Stimulated activated CD8-positive, alpha-beta memory T cell treated with anti-CD3 and anti-CD28 coated beads, Interleukin-15, amount 100 ng/mL, for 24 hours (primary cell): ENCODE results near the gene MAP3K7.

Experiments
- DNase-seq: peaks from one replicate; pipeline ENCODE4 v3.0.0-alpha.2; 2020; ENCODE audit warnings: low read depth

Gene MAP3K7

DNA sequence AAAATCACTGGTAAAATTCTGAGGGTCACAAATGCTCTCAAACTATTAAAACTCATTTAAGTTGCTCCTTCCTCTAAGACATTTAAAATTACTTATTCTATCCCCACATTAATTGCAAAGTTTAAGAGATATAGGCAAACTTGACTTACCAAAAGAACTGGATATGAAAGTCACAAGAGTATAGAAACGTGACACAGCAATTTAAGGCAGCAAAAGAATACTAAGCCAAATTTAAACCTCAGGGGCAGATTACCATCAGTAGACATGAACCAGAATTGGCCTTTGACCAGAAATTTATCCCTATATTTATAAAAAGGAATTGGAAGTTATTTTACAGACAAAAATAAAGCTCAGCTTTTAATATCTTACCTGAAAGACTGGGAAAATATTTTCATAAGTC is 56.0 kb downstream of the MAP3K7 start:
- no peak for DNase-seq

DNA sequence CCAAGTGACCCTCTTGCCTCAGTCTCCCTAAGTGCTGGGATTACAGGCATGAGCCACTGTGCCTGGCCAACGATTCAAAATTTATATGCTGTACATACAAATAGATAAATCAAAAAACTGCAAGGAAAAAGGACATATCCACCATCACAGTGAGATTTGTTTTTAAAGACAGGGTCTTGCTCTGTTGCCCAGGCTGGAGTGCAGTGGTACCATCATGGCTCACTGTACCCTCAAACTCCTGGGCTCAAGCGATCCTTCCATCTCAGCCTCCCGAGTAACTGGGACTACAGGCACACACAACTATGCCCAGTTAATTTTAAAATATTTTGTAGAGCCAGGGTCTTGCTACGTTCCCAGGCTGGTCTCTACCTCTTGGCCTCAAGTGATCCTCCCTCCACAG is 61.5 kb downstream of the MAP3K7 start:
- DNase-seq, result no peak

DNA sequence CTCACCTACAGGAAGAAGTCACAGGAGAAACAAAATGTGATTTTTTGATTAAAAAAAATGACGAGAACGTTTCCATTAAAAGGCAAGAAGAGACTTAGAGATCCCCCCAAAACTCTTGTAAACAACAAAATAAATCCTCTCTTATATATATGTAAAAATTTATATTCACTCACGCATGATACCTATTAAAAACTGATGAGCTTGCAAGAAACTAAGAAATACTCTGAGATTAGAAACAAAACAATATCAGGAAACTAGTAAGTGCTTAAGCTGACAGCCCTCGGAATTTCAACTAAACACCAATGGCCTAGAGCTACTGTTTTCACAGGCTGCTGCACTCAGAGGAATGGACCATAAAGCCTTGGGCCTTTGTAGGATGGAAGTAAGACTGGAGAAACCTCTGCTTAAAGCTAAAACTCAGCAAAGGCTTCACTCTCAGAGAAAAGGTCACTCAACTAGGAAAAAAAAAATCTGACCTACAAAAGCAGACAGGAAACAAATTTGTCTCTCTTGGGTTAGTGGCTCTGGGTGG is 63.0 kb downstream of the MAP3K7 start:
- no peak for DNase-seq

DNA sequence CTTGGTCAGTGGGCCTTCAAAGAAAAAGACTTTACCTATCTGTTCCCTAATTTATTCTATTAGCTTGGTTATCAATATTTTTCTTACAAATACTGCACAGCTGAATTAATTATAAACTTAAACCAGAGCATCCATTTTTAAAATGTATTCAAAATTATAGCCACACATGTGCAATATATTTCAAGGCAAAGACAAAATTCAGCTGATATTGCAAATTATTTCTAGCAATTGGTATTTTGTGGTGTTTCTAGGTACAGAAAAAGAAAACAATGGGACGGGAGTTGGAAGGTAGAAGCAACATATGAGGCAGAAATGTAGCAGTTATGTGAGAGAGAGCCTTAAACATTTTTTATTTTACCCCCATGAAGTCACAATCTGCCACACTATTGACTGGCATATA is 64.9 kb downstream of the MAP3K7 start:
- DNase-seq, result no peak

DNA sequence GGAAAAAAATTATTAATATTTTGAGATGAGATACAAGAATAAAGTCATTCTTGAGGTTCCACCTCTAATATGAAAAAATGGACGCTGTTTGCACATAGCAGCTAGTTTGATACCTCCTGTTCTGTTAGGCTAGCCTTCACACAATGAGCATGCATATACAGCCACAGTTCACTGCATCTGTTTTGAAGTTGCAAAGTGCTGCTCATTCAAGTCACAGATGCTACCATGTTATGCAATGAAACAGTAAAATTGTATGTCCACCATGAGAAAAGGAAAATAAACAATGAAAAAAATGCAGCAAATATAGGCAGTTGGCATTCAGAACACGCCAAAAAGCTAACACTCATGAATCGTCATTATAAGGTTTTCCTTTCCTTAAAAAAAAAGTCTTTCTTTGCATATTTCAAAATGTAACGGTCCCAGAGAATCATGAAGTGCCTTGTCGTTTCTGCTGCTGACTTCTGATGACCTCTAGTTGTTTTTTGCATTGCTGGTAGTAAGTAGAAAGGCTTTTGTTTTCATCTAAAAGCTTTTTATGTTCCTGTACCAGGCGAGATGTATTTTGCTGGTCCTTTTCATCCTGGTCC is 70.7 kb downstream of the MAP3K7 start:
- DNase-seq, result no peak

DNA sequence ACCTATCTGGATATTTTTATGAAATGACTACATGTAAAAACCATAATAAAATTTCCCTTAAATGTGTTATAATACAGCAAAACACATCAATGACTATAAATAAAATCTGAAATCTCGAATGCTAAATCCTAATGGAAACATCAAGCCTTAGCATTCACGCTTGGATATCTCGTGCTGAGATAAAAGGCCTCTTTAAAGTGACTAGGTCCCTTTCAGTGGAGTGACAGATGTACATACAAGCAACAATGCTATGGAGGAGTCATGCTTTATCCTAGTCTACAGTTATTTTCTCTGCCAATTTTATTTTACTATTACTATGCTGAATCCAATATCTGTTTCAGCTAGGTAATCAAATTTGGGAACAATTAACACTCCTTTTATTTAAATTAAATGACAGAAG is 72.4 kb downstream of the MAP3K7 start:
- no peak for DNase-seq

DNA sequence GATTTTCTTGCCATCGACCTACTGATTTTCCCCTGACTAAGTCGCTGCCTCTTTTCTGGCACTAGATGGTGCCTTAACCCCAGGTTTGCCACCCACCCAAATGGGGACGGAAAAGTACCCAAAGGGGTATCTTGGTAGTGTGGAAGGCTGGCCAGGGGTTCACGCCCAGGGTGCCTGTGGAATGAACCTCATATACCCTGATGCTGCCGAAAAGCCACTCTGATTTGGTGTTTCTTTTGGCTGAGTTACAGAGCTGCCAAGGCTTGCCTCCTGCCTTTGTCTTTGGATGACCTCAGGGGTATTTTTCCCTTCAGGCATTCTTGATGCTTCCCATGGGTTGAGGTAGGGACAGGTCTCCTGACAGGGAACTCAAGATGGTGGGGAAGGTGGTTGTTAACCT is 78.1 kb downstream of the MAP3K7 start:
- no peak for DNase-seq

DNA sequence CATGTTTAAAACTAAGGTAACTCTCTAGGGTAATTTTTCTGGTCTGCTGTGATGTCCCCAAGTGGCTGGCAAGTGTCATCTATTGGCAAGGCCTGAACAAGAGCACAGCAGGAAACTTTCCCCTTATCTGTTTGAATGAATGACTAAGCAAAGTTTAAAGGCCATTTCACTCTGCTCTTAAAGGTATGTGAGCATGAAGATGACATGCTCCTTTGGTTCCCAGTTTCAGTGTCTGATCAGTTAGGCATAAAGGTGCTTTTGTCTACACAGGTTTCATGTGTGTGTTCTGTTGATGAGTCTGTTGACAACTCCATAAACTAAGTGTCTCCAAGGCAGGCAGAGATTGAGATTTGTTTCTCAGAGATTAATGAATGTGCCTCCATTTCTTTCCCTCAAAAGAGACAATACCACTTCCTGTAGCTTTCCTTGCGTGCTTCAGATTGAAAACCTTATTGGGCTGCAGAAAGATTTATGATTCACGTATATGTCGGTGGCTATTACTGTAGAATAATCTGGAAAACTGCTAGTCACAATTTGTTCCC is 83.9 kb downstream of the MAP3K7 start:
- DNase-seq, result no peak

DNA sequence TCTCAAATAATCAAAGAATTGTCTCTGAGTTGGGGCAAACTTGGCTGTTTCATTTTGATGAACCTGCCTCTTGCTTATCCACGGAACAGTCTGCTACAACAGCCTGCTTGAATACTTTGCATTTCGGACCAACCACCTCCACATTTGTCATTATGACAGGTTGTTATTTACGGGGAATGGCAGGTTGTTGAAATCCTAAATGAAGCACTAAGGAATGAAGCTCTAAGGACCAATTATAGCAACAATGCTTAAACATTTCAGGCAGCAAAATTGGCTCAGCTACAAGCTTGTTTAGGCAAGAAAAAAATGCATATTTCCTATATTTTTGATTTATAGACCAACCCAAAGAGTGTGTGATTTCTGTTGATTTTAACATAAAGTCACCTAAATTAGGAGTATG is 84.5 kb downstream of the MAP3K7 start:
- DNase-seq, result no peak

DNA sequence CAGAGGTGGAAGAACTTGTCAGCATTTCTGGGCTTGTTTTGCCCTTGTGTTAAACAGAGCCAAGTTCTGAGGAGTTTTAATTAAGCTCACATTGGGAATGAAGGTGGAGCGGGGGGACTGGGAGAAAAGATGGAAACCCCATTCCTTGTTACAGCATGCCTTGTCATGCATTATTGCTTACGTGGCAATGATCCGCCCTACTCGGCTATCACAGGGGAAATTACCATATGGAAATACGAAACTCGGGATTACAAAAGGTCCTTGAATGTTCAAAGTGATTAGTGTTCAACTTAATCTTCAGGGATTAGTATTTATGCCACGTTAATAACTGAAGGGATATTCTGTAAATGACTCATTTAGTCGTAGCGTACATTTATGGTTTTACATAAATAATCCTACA is 86.4 kb downstream of the MAP3K7 start:
- DNase-seq, result no peak

DNA sequence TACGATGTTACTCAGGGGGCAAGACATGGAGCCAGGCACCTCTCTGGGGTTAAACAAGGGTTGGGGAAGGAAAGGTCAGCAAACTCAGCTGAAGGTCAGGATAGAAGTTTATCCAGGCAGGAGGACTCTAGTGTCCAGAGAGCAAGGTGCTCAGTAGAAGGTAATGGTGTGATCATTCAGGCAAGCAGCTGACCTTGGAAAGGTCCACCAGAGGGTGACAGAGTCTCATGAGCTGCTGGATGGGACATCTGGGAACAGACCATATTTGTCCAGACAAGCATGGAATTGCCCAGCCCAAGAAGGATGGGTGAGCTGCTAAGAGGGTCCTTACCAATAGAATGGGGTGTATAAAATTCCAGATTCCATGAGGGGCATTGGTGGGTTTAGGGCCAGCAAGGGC is 89.5 kb downstream of the MAP3K7 start:
- DNase-seq, result no peak

DNA sequence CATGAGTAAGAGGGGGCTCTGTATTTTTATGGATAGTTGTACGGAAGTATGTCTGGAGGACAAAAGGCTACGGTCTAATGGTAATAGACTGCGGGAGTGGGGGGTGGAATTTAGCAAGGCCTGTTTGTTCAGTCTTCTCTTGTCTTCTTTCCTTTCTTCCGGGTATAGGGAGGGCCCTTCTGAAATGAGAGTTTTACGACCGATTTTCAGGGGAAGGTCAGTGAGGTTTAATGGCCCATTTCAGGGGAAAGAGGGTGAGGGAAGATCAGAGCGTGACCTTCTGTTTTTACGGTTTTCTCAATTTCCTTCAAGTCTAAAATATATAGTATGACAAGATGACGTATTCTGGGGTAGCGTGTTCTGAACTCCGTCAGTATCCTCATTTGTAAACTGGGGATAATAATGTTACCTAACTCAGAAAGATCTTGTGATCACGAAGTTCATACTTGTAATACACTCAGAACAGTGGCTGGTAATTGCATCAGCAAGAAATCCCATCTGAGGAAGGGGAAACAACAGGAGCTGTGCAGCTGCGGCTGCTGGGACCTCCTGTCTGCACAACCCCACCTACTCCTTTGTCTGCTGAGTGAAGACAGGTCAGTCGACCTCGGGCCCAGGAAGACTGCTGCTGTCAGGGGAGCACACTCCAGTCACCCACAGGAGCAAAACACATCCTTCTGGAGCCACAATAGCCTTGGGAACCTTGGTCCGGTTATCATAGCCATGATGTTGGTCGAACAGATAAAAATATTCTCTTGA is 90.4 kb downstream of the MAP3K7 start:
- DNase-seq, result no peak

DNA sequence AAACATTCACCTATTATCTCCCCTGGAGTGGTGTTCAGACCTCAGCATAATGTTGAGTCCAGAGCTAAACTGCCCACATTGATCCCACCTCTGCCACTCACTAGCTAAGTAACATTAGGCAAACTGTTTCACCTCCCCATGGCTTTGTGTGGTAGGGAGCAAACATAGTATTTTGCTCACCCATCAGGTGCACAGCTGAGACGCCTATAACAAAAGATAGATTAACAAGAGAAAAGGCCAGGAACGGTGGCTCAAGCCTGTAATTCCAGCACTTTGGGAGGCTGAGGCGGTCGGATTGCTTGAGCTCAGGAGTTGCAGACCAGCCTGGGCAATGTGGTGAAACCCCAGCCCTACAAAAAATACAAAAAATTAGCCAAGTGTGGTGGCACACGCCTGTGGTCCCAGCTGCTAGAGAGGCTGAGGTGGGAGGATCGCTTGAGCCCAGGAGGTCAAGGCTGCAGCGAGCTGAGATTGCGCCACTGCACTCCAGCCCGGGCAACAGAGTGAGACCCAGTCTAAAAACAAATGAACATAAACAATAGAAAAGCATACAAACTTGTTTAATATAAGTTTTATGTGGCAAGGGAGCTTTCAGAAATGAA is 91.6 kb downstream of the MAP3K7 start:
- DNase-seq, result no peak

DNA sequence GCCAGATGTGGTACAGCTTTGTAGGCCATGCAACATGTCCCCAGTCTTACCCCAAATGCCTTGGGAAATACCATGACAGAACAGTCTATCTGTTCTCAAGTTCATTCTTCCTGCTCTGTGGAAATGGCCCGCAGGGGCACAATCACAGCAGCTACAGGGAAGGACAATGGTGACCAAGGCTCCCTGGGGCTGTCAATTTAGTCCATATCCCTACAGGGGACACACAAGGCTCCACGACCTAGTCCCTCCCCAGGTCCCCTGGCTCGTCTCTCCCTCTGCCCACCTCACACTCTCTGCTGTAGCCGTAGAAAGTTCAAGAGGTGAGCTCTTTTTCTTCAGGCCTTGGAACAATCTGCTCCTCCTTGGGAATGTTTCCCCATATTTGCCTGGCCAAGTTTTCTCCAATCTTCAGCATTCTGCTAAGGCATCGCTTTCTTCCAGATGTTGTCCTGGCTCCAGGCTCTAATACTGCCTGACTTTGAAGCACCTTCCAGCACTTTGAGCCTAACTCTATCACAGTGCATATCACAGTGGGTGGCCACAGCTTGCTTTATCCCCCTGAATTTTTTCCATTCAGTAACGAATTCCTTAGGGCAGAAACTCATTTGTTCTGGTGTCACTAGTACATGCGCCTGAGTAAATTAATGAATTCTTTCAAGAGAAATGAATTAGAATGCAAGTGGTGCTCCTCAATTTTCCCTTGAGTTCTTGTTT is 92.6 kb downstream of the MAP3K7 start:
- DNase-seq, result no peak

DNA sequence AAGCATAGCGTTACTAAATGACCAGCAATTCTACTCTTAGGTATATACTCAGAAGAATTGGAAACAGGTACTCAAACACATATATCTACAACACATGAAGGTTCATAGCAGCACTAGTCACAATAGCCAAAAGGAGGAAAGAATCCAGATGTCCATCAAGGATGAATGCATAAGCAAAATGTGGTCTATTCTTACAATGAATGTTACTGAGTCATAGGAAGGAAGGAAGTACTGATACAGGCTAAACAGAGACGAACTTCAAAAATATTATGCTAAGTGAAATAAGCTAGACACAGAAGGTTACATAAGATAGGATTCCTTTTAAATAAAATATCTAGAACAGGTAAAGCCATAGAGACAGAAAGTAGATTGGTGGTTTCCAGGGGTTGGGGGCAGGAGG is 93.5 kb downstream of the MAP3K7 start:
- DNase-seq, result no peak

DNA sequence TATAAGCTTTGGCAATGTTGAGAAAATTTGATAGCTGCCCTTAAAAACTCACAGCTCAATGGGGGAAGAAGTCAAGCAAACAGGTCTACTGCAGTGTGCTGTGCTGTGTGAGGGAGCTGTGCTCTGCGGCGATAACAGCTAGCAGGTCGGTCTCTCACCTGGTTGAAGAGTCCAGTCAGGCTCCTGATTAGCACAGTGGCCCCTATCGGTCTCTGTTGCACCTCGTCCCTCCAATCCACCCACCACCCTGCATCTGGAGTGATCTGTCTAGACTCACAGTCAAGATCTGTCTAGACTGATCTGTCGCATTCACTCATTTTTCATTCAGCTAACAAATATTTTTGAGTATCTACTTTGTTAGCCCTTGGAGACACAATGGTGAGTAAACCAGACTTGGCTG is 94.1 kb downstream of the MAP3K7 start:
- DNase-seq, result no peak

DNA sequence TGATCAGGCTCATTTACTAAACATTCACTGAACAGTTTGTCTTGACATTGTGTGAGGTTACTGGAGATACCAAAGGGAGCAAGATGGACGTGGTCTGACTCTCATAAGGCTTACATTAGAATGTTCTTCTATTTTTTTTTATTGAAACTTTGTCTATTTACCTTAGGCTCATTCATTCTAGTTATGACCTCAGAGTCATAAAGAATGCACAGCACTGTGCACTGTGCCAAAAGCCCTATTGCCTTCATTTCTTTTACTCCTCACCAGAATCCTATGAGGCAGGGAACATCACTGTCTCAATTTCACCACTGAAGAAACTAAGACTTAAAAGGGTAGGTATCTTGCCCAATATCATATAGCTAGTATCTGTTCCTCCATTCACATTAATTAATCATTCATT is 94.5 kb downstream of the MAP3K7 start:
- DNase-seq, result no peak

DNA sequence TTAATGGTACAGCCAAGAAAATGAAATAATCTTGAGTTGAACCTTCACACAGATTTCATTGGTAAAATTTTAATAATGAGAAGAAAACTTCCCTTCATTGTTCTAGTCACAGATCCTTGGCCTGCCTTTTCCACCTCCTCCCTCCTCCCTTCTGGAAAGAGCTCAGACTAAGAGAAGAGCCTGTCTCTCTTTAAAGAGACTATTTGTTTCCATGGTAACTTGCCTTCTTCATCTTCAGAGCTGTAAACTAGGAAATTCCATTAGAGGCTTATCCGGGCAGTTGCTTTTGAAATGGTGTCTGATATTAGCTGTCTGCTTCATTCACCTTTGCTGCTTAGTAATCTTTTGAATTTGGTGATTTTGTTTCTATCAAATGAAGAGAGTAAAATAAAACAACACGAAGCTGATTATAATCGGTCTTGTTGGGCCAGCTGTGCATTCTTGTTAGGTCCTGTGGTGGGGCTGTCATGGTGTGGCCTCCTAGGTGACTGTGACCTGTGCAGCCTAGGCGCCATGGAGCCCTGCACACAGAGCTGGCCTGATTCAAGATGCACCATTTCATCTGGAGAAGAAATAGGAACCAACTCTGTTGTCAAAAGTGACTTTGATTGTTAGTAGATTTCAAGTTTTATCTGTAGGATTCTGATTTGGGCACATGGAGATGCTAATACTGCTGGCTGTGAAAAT is 96.7 kb downstream of the MAP3K7 start:
- no peak for DNase-seq

DNA sequence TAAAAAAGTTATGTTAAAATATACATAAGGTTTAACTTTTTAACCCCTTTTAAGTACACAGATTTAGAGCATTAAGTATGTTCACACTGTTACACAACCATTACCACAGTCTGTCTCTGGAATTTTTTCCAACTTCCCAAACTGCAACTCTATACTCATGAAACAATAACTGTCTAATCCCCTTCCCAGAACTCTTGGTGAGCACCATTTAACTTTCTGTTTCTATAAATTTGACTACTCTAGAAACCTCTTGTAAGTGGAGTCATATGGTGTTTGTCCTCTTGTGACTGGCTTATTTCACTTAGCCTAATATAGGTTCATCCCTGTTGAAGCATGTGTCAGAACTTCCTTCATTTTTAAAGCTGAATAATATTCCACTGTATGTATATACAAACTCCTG is 98.1 kb downstream of the MAP3K7 start:
- DNase-seq, result no peak

DNA sequence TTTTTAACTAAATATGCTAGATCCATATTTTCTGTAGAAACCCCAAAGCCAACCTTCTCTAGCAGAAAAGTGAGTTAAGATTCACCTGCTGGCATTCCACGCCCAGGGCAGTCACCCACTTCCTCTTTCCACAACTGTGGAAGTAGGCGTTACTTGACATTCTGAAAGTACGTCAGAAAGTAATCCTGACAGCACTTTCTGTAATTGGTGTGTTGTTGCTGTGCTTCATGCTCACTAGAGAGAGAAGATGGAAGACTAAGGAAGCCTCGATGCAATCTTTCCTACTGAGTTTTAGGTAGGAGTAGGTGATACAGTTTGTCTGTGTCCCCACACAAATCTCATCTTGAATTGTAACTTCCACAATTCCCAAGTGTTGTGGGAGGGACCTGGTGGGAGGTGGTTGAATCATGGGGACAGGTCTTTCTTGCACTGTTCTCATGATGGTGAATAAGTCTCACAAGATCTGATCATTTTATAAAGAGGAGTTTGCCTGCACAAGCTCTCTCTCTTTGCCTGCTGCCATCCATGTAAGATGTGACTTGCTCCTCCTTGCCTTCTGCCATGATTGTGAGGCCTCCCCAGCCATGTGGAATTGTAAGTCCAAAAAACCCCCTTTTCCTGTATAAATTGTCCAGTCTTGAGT is 101.1 kb downstream of the MAP3K7 start:
- DNase-seq, result no peak

DNA sequence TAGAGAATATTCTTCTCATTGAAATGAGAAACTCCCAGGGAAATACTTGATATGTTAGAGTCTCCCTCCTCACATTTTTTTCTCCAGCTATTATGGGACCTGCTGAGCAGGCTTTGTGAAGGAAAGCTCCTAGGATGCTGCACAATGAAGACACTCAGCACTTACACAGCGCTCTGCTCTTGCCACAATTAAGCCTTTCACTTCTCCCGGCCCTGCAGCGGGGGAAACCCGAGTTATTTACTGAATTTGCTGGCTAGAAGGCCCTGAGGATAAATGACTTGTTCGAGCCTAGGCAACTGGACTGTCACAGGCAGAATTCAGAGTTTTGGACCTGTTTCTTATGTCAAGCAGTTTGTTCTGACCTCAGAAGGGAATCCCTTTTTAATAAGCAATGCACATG is 102.0 kb downstream of the MAP3K7 start:
- DNase-seq, result no peak
